Loucy (cell line): Measurements from ENCODE around the gene C1QC.

Source experiments
- H2AFZ ChIP-seq: fragments of 200-600 bp; sonication (generic); 2 replicates; pipeline ENCODE4 v1.6.0; 2016; ENCODE audit warnings: antibody characterized with exemption, mild to moderate bottlenecking, low read length, moderate library complexity
- H3F3A ChIP-seq: fragments of 200-600 bp; 2 replicates; pipeline ENCODE4 v1.6.0; 2016; ENCODE audit warnings: antibody characterized with exemption, low read depth, mild to moderate bottlenecking
- H3K27me3 ChIP-seq: fragments of 200-600 bp; sonication (generic); 2 replicates; pipeline ENCODE4 v1.6.1; 2014; ENCODE audit warnings: low read length, mild to moderate bottlenecking; ENCODE audit not compliant: insufficient read depth, poor library complexity, severe bottlenecking
- H3K36me3 ChIP-seq: fragments of 200-600 bp; sonication (generic); 2 replicates; pipeline ENCODE4 v1.6.1; 2016; ENCODE audit warnings: low read length; ENCODE audit not compliant: insufficient read depth
- H3K4me1 ChIP-seq: fragments of 200-600 bp; sonication (generic); 2 replicates; pipeline ENCODE4 v1.5.1; 2014; ENCODE audit warnings: low read length, mild to moderate bottlenecking; ENCODE audit not compliant: insufficient read depth, poor library complexity, severe bottlenecking
- H3K4me2 ChIP-seq: fragments of 200-600 bp; sonication (generic); 2 replicates; pipeline ENCODE4 v1.6.0; 2014; ENCODE audit warnings: antibody characterized with exemption, low read length, low read depth, mild to moderate bottlenecking; ENCODE audit not compliant: poor library complexity, severe bottlenecking
- H3K4me3 ChIP-seq: fragments of 200-600 bp; sonication (generic); 2 replicates; pipeline ENCODE4 v1.5.1; 2014; ENCODE audit warnings: low read length, mild to moderate bottlenecking, mixed read lengths; ENCODE audit not compliant: poor library complexity, severe bottlenecking
- H3K79me2 ChIP-seq: fragments of 200-600 bp; sonication (generic); 2 replicates; pipeline ENCODE4 v1.6.1; 2014; ENCODE audit warnings: low read length; ENCODE audit not compliant: insufficient read depth
- H3K9ac ChIP-seq: fragments of 200-600 bp; sonication (generic); 2 replicates; pipeline ENCODE4 v1.6.0; 2014; ENCODE audit warnings: mild to moderate bottlenecking, low read depth, low read length, moderate library complexity; ENCODE audit not compliant: poor library complexity, severe bottlenecking
- H3K9me2 ChIP-seq: fragments of 200-600 bp; sonication (generic); replicated peaks from 2 replicates; pipeline ENCODE4 v1.6.1; 2016; ENCODE audit warnings: low read depth, low read length, mixed read lengths
- H3K9me3 ChIP-seq: fragments of 200-600 bp; sonication (generic); 2 replicates; pipeline ENCODE4 v1.6.1; 2014; ENCODE audit warnings: mild to moderate bottlenecking, antibody characterized with exemption, low read length, low read depth; ENCODE audit not compliant: insufficient read depth
- H4K20me1 ChIP-seq: fragments of 200-600 bp; sonication (generic); 2 replicates; pipeline ENCODE4 v1.6.0; 2014; ENCODE audit warnings: antibody characterized with exemption, low read length, mild to moderate bottlenecking; ENCODE audit not compliant: insufficient read depth, poor library complexity, severe bottlenecking
- EZH2phosphoT487 ChIP-seq: fragments of 200-600 bp; IDR thresholded peaks from 2 replicates; pipeline ENCODE4 v1.6.1; 2018; ENCODE audit warnings: antibody characterized with exemption, mild to moderate bottlenecking, moderate library complexity, borderline replicate concordance
- TF ChIP-seq, protein P1 (sequence below): fragments of 200-600 bp; sonication (generic); conservative IDR thresholded peaks from 2 replicates; pipeline ENCODE4 v1.5.1; 2014; ENCODE audit warnings: mild to moderate bottlenecking, antibody characterized with exemption, low read length

C1QC gene

DNA sequence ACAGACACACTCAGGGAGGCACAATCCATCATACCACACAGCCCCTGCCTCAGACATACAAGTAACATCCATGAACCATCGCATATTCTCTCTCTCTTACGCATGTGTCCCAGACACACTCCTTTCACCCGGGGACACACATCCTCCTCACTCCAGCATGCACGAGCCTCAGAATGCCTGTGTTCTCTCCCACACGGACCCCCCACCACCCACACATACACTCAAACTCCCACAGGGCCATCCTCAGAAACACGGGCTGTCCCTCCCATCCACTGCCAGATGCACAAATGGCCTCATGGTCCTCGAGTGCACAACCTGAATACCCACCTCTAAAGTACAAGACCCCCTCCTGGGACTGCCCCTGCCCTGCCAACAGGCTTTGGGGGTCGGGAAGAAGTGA is 2.2 kb upstream of the C1QC start:
- no peak overlapping the region for H3K4me2 ChIP-seq
- TF ChIP-seq, protein P1, sequence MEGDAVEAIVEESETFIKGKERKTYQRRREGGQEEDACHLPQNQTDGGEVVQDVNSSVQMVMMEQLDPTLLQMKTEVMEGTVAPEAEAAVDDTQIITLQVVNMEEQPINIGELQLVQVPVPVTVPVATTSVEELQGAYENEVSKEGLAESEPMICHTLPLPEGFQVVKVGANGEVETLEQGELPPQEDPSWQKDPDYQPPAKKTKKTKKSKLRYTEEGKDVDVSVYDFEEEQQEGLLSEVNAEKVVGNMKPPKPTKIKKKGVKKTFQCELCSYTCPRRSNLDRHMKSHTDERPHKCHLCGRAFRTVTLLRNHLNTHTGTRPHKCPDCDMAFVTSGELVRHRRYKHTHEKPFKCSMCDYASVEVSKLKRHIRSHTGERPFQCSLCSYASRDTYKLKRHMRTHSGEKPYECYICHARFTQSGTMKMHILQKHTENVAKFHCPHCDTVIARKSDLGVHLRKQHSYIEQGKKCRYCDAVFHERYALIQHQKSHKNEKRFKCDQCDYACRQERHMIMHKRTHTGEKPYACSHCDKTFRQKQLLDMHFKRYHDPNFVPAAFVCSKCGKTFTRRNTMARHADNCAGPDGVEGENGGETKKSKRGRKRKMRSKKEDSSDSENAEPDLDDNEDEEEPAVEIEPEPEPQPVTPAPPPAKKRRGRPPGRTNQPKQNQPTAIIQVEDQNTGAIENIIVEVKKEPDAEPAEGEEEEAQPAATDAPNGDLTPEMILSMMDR: no peak
- no peak for TF ChIP-seq EZH2phosphoT487
- H3K36me3 ChIP-seq: no peaks in the 10 kb centered on the region
- H3K79me2 ChIP-seq: no peaks in the 10 kb centered on the region
- H3K27me3 ChIP-seq: no peaks in the 10 kb centered on the region
- H3F3A ChIP-seq: no peaks in the 10 kb centered on the region
- no peaks in the 10 kb centered on the region for H4K20me1 ChIP-seq
- no peak overlapping the region for H2AFZ ChIP-seq
- H3K4me3 ChIP-seq: no peak overlapping the region
- H3K9ac ChIP-seq: no peak overlapping the region
- H3K4me1 ChIP-seq: no peaks in the 10 kb centered on the region
- no peaks in the 10 kb centered on the region for H3K9me3 ChIP-seq
- no peaks in the 10 kb centered on the region for H3K9me2 ChIP-seq

DNA sequence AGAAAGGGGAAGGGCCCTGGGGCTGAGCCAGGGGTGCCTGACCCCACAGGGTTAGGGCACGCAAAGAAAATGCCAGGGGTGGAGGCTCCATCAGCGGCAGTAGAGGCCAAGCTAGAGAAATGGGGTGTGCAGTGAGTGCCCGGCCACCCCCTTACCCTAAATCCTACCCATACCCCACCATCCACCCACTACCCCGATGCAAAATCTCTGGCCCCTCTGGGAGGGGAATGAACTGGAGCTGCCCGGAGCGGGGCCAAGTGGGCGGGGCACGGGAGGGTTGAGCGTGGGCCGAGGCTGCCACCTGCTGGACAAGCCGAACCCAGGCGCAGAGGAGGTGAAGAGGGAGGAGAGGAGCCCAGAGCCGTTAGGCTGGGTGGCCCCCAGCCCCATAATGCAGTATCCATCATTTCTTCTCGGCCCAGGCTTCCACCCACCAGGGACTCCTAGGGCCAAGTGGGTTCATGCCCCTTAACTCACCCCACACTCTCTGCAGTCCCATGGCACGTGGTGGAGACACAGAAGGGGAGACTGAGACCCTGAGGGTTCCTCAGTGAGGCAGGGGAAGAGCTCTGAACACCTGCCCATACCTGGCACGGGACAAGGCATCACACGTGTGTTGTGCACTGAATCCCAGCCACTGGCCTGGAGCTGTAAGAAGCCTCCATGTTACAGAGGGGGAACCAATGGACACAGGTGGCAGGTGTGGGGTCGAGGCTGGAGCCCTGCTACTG is 1.4 kb upstream of the C1QC start:
- H3K9me2 ChIP-seq: no peaks in the 10 kb centered on the region
- no peaks in the 10 kb centered on the region for H3K79me2 ChIP-seq
- no peaks in the 10 kb centered on the region for H4K20me1 ChIP-seq
- H3K4me1 ChIP-seq: no peaks in the 10 kb centered on the region
- H2AFZ ChIP-seq: no peak overlapping the region
- H3K4me3 ChIP-seq: no peak overlapping the region
- H3K36me3 ChIP-seq: no peaks in the 10 kb centered on the region
- TF ChIP-seq EZH2phosphoT487: no peak
- TF ChIP-seq, protein P1: peak; percentile 86
- no peak overlapping the region for H3K4me2 ChIP-seq
- H3K27me3 ChIP-seq: no peaks in the 10 kb centered on the region
- no peaks in the 10 kb centered on the region for H3F3A ChIP-seq
- no peak overlapping the region for H3K9ac ChIP-seq
- H3K9me3 ChIP-seq: no peaks in the 10 kb centered on the region

DNA sequence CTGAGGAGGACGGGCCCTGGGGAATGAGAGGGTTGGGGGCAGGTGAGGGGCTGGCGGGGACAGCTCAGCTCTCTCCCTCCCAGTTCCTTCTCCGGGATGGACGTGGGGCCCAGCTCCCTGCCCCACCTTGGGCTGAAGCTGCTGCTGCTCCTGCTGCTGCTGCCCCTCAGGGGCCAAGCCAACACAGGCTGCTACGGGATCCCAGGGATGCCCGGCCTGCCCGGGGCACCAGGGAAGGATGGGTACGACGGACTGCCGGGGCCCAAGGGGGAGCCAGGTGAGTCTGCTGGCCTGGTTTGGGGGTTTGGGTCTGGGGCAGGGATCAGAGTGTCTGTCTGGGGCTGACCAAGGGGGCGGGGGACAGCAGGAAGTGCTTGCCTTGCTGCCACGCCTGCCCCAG is 495 bp downstream of the C1QC start:
- no peaks in the 10 kb centered on the region for H3K9me3 ChIP-seq
- no peaks in the 10 kb centered on the region for H4K20me1 ChIP-seq
- H3F3A ChIP-seq: no peaks in the 10 kb centered on the region
- no peak overlapping the region for H3K9ac ChIP-seq
- no peaks in the 10 kb centered on the region for H3K36me3 ChIP-seq
- H3K27me3 ChIP-seq: no peaks in the 10 kb centered on the region
- no peaks in the 10 kb centered on the region for H3K79me2 ChIP-seq
- TF ChIP-seq EZH2phosphoT487: no peak
- TF ChIP-seq, protein P1: no peak
- H3K4me2 ChIP-seq: no peak overlapping the region
- no peak overlapping the region for H2AFZ ChIP-seq
- no peaks in the 10 kb centered on the region for H3K4me1 ChIP-seq
- H3K9me2 ChIP-seq: no peaks in the 10 kb centered on the region
- H3K4me3 ChIP-seq: no peak overlapping the region
